Uterus (tissue), 4 donors: ENCODE measurements around the gene POLR3H. TPM values are rescaled to one million over a fixed set of nuclear protein-coding genes. Genes with fewer than 3 reads are reported as not detected.

Experiments used
- DNase-seq, 2 donors: peaks; one replicate each; pipeline ENCODE4 v3.0.0-alpha.2; 2019 to 2020
- H3K27ac ChIP-seq, 2 donors: fragments of 200-600 bp; sonication (generic); 1 replicate in 1 of 2; 2 replicates in 1 of 2; pipeline ENCODE4 v1.5.1; 2016 to 2018
- H3K27me3 ChIP-seq, 2 donors: fragments of 200-600 bp; sonication (generic); one replicate each; pipeline ENCODE4 v1.5.1; 2018 to 2019; ENCODE audit warnings: control low read depth in 1 of 2
- H3K36me3 ChIP-seq, 2 donors: fragments of 200-600 bp; sonication (generic); one replicate each; pipeline ENCODE4 v1.5.1; 2019; ENCODE audit warnings: control low read depth in 1 of 2
- H3K4me1 ChIP-seq, 2 donors: fragments of 200-600 bp; sonication (generic); one replicate each; pipeline ENCODE4 v1.5.1; 2018 to 2019; ENCODE audit warnings: control low read depth in 1 of 2
- H3K4me3 ChIP-seq, 2 donors: fragments of 200-600 bp; sonication (generic); 1 replicate in 1 of 2; 2 replicates in 1 of 2; pipeline ENCODE4 v1.5.1; 2018 to 2019; ENCODE audit warnings: mild to moderate bottlenecking in 1 of 2
- H3K9me3 ChIP-seq, 2 donors: fragments of 200-600 bp; sonication (generic); one replicate each; pipeline ENCODE4 v1.5.1; 2019; ENCODE audit warnings: control low read depth in 1 of 2
- CTCF ChIP-seq, 4 experiments: fragments of 200-600 bp in 2 of 4; fragments of 450-650 bp in 2 of 4; sonication (generic) in 2 of 4; IDR thresholded peaks; one replicate each; pipeline ENCODE4 v1.5.1; 2016 to 2019; ENCODE audit warnings: antibody characterized with exemption in 4 of 4, mild to moderate bottlenecking in 2 of 4, moderate library complexity in 1 of 4
- POLR2A ChIP-seq, 2 donors: fragments of 450-650 bp; IDR thresholded peaks; one replicate each; pipeline ENCODE4 v1.6.1; 2016; ENCODE audit warnings: antibody characterized with exemption in 2 of 2, mild to moderate bottlenecking in 1 of 2, moderate library complexity in 1 of 2
- intact Hi-C: fragments of 100-400 bp; cut with DNase I; formaldehyde crosslinking; loops from one replicate; pipeline ENCODE4 v1.15.1; 2023; ENCODE audit warnings: low total_unique reads
- total RNA-seq, 4 donors: library from RNA; depleted of rRNA in 3 of 4; stranded (reverse); fragments of >200 nt in 3 of 4; gene quantifications; one replicate each; pipeline versions ENCODE4 v1.1.0 to v1.2.4, GENCODE V29; 2014 to 2023
- donor health status: DM: yes; HTN: yes; CAD: no.

The POLR3H gene
- total RNA-seq, 4 donors from 2014 or later, result 3.2 to 41.9 (median 16.6) TPM

GRCh38 chr22:41491374-41492100, 52.7 kb downstream of the POLR3H start:
- DNase-seq, result peak; percentile 66 to 81
- H3K27me3 ChIP-seq, result no peaks in the 10 kb centered on the region
- intact Hi-C loops, result no loop called here
- peak overlapping the region; percentile 75 to 87 for H3K27ac ChIP-seq
- TF ChIP-seq CTCF (IDR thresholded peaks at IDR 0.05) (no peak), POLR2A (IDR thresholded peaks at IDR 0.05) (no peak)
- H3K36me3 ChIP-seq, result no peaks in the 10 kb centered on the region
- no peaks in the 10 kb centered on the region for H3K9me3 ChIP-seq
- no peak overlapping the region for H3K4me3 ChIP-seq
- peaks cover 4 to 12% of the 10 kb centered on the region in 2 donors for H3K4me1 ChIP-seq

- intact Hi-C loops, result no loop called here
- H3K4me3 ChIP-seq, result no peak overlapping the region
- peaks cover 4 to 12% of the 10 kb centered on the region in 2 donors for H3K4me1 ChIP-seq
- H3K9me3 ChIP-seq, result no peaks in the 10 kb centered on the region
- H3K36me3 ChIP-seq, result no peaks in the 10 kb centered on the region
- no peaks in the 10 kb centered on the region for H3K27me3 ChIP-seq
- H3K27ac ChIP-seq, result peak overlapping the region in 1 of 2 donors; percentile 23
- TF ChIP-seq CTCF (IDR thresholded peaks at IDR 0.05), result no peak
- no peak for DNase-seq
Measured at GRCh38 chr22:41488596-41489385, 55.5 kb downstream of the POLR3H start.

- Histone ChIP-seq H3K27ac (no peak overlapping the region), H3K4me1 (peaks cover 4 to 12% of the 10 kb centered on the region in 2 donors)
- intact Hi-C loops, result no loop called here
Measured at GRCh38 chr22:41488076-41488475, 56.2 kb downstream of the POLR3H start.

GRCh38 chr22:41487037-41487935, 57.0 kb downstream of the POLR3H start:
- DNase-seq, result no peak
- TF ChIP-seq POLR2A (IDR thresholded peaks at IDR 0.05) (no peak), CTCF (IDR thresholded peaks at IDR 0.05) (no peak)
- no peak overlapping the region for H3K4me3 ChIP-seq
- no peaks in the 10 kb centered on the region for H3K36me3 ChIP-seq
- intact Hi-C loops, result no loop called here
- peaks cover 8 to 12% of the 10 kb centered on the region in 2 donors for H3K4me1 ChIP-seq
- no peaks in the 10 kb centered on the region for H3K27me3 ChIP-seq
- H3K9me3 ChIP-seq, result no peaks in the 10 kb centered on the region
- H3K27ac ChIP-seq, result peak overlapping the region in 1 of 2 donors; percentile 13

More at GRCh38 chr22:41488076-41488475, 56.2 kb downstream of the POLR3H start:
- Histone ChIP-seq H3K36me3 (no peaks in the 10 kb centered on the region), H3K27me3 (no peaks in the 10 kb centered on the region), H3K9me3 (no peaks in the 10 kb centered on the region), H3K4me3 (no peak overlapping the region)
- no peak for DNase-seq
- TF ChIP-seq CTCF (IDR thresholded peaks at IDR 0.05) (no peak), POLR2A (IDR thresholded peaks at IDR 0.05) (no peak)
